Heart right ventricle (tissue), 12 donors: ENCODE results near the gene GOLGA8O. TPM values are rescaled to one million over a fixed set of nuclear protein-coding genes. Genes with fewer than 3 reads are reported as not detected.

Experiments used
- polyA plus RNA-seq, 2 donors: library from polyadenylated mRNA; stranded (reverse); fragments of 200-250 nt; gene quantifications; one replicate each; pipeline ENCODE4 v1.2.3, GENCODE V29; 2013
- total RNA-seq, 10 donors: library from RNA; stranded (reverse); fragmentation: NEBNext Ultra II Directional in 3 of 10; extraction: Animal tissue kit (Norgen Biotek cat#: 25700) in 3 of 10; gene quantifications; one replicate each; pipeline versions ENCODE4 v1.2.1 to v1.2.4, GENCODE V29; 2021 to 2023
- donor health status: ischemic (EF 13 %, LVEDD 7.1; RV severe dilation, severe dysfunction).
- donor health status: healthy with polysubstance abuse.
- donor health status: DM: no; HTN: yes; CAD: no.
- donor health status: DM: no; HTN: no; CAD: no.
- donor health status: ischemic (EF 25% LVEDD 6.9; RV normal size, moderate dysfunction).
- donor health status: ischemic (EF 25% LVEDD 5.7; RV mildly dilated, moderate dysfunction).
- donor health status: healthy.
- donor health status: nonischemic (EF 11% LVEDD 7.7; RV severe dilation, severe dysfunction).
- donor health status: DM: yes; HTN: yes; CAD: no.
- donor health status: PGD.
- donor health status: ischemic (EF 29% LVEDD 5.4; RV normal size, mild dysfunction).
- donor health status: nonischemic (EF 23%, LVEDD 6.1; RV moderate dilation, normal function).

Gene GOLGA8O
- total and polyA plus RNA-seq, 12 donors, result 0.14 to 4.8 (median 0.72) TPM; not detected in 1

Other genes with a start within 250 kb of the GOLGA8O start
- gene GOLGA8K, start 52.3 kb downstream of the GOLGA8O start, total RNA-seq, result under 1 TPM in 6 of 10 donors, not detected in 4; 0.23 to 1.00 (median 0.49) TPM
- gene GOLGA8K, start 52.3 kb downstream of the GOLGA8O start, polyA plus RNA-seq, result under 1 TPM; 0.12 to 0.51 TPM
- gene GOLGA8N, start 137.8 kb upstream of the GOLGA8O start, total RNA-seq, result 1 to 10 TPM; 4.2 to 9.8 (median 7.1) TPM
- gene GOLGA8N, start 137.8 kb upstream of the GOLGA8O start, polyA plus RNA-seq, result 10 to 100 TPM in 1 of 2 donors, 1 to 10 TPM in 1; 1.9 to 30.2 TPM
- 10 to 100 TPM in 1 of 10 donors, 1 to 10 TPM in 8, under 1 TPM in 1; 0.64 to 10.6 (median 2.8) TPM for gene ARHGAP11A, start 159.9 kb upstream of the GOLGA8O start, total RNA-seq
- gene ARHGAP11A, start 159.9 kb upstream of the GOLGA8O start, polyA plus RNA-seq, result 1 to 10 TPM in 1 of 2 donors, under 1 TPM in 1; 0.30 to 1.9 TPM
- 1 to 10 TPM in 1 of 10 donors, under 1 TPM in 4, not detected in 5; 0.23 to 1.1 (median 0.36) TPM for gene SCG5, start 186.1 kb upstream of the GOLGA8O start, total RNA-seq
- gene SCG5, start 186.1 kb upstream of the GOLGA8O start, polyA plus RNA-seq, result under 1 TPM in 1 of 2 donors, not detected in 1; 0.65 TPM